IMR-90 (cell line): Measurements from ENCODE around the gene GUCY1A2.

Experiments used
- CEBPB ChIP-seq: IDR thresholded peaks from 2 replicates; pipeline ENCODE4 v1.6.1; 2012; ENCODE audit warnings: low read depth, low read length, improper control_type of control experiment
- MAFK ChIP-seq: IDR thresholded peaks from 2 replicates; pipeline ENCODE4 v1.6.1; 2012; ENCODE audit warnings: low read depth, low read length, improper control_type of control experiment
- MAZ ChIP-seq: IDR thresholded peaks from 2 replicates; pipeline ENCODE4 v1.6.1; 2012; ENCODE audit warnings: low read depth, mild to moderate bottlenecking, low read length, improper control_type of control experiment, moderate library complexity, borderline replicate concordance
- MXI1 ChIP-seq: IDR thresholded peaks from 2 replicates; pipeline ENCODE4 v1.6.1; 2012; ENCODE audit warnings: low read depth, mild to moderate bottlenecking, low read length, moderate library complexity, borderline replicate concordance
- POLR2A ChIP-seq: IDR thresholded peaks from 2 replicates; pipeline ENCODE4 v1.6.1; 2012; ENCODE audit warnings: mild to moderate bottlenecking, low read depth, low read length
- RAD21 ChIP-seq: IDR thresholded peaks from 2 replicates; pipeline ENCODE4 v1.6.1; 2012; ENCODE audit warnings: low read length, improper control_type of control experiment
- RCOR1 ChIP-seq: IDR thresholded peaks from 2 replicates; pipeline ENCODE4 v1.6.1; 2012; ENCODE audit warnings: mild to moderate bottlenecking, low read length, improper control_type of control experiment; ENCODE audit not compliant: insufficient replicate concordance
- RFX5 ChIP-seq: IDR thresholded peaks from 2 replicates; pipeline ENCODE4 v1.8.0; 2012; ENCODE audit warnings: low read depth, mild to moderate bottlenecking, low read length, moderate library complexity
- SMC3 ChIP-seq: fragments of 150-350 bp; IDR thresholded peaks from 2 replicates; pipeline ENCODE4 v1.6.1; 2016; ENCODE audit warnings: low read depth, mild to moderate bottlenecking, antibody characterized with exemption, low read length, moderate library complexity
- TF ChIP-seq, protein P1 (sequence below): conservative IDR thresholded peaks from 2 replicates; pipeline ENCODE4 v1.5.1; 2012; ENCODE audit warnings: mild to moderate bottlenecking, low read depth, low read length, improper control_type of control experiment
- TF ChIP-seq, protein P2 (sequence below): fragments of 150-350 bp; IDR thresholded peaks from 2 replicates; pipeline ENCODE4 v1.6.1; 2017; ENCODE audit warnings: mild to moderate bottlenecking, antibody characterized with exemption, low read length, low read depth

DNA sequence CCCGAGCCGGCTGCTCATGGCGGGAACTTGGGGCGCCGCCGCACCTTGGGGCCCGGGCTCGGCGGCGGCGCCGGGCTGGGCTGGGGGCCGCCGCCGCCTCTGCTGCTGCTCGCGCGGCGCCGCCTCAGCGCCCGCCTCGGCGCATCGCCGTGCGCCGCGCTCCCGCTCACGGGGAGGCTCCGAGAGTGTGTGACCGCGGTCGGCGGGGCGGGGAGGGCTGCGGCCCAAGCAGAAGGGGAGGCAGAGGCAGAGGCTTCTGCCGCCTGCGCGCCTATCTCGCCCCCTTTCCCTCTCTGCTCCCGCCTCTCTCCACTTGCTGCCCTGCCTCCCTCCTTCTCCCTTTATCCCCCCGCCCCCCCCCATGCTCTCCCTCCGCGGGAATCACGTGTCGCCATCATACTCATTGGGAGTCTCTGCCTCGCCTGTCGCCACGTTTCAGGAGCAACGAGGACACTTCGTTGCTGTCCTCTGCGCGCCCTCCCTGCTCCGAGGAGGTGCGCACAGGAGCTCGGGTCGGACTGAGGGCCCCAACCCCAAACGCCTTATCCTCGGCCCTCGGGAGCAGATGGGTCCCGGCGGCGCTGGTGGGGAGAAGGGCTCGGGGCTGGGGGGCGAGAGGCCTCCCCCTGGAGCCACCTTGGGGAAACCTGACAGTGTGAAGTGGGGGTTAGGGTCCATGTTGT, at the start of gene GUCY1A2:
- TF ChIP-seq, protein P1, sequence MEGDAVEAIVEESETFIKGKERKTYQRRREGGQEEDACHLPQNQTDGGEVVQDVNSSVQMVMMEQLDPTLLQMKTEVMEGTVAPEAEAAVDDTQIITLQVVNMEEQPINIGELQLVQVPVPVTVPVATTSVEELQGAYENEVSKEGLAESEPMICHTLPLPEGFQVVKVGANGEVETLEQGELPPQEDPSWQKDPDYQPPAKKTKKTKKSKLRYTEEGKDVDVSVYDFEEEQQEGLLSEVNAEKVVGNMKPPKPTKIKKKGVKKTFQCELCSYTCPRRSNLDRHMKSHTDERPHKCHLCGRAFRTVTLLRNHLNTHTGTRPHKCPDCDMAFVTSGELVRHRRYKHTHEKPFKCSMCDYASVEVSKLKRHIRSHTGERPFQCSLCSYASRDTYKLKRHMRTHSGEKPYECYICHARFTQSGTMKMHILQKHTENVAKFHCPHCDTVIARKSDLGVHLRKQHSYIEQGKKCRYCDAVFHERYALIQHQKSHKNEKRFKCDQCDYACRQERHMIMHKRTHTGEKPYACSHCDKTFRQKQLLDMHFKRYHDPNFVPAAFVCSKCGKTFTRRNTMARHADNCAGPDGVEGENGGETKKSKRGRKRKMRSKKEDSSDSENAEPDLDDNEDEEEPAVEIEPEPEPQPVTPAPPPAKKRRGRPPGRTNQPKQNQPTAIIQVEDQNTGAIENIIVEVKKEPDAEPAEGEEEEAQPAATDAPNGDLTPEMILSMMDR = no peak
- TF ChIP-seq POLR2A = no peak
- TF ChIP-seq, protein P2, sequence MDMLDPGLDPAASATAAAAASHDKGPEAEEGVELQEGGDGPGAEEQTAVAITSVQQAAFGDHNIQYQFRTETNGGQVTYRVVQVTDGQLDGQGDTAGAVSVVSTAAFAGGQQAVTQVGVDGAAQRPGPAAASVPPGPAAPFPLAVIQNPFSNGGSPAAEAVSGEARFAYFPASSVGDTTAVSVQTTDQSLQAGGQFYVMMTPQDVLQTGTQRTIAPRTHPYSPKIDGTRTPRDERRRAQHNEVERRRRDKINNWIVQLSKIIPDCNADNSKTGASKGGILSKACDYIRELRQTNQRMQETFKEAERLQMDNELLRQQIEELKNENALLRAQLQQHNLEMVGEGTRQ = no peak
- TF ChIP-seq RAD21 = no peak
- TF ChIP-seq MAFK = no peak
- TF ChIP-seq CEBPB = no peak
- TF ChIP-seq RCOR1 = no peak
- no peak for TF ChIP-seq MAZ
- TF ChIP-seq MXI1 = no peak
- no peak for TF ChIP-seq RFX5
- no peak for TF ChIP-seq SMC3
